NCI-H1694 (cell line): ENCODE measurements around the gene RPS3A.
"Not testable (repeated sequence)": the region's sequence is repeated elsewhere in the genome, so short reads cannot be mapped to it uniquely, and the experiment has no call there.

ENCODE experiments used
- DNase-seq: peaks from one replicate; lab custom pipeline; 2025; lab: John Stamatoyannopoulos, UW

Gene RPS3A

GRCh38 chr4:151114986-151115385 lies 15.6 kb downstream of the RPS3A start:
- DNase-seq = no peak

GRCh38 chr4:151117371-151117962 lies 18.0 kb downstream of the RPS3A start:
- DNase-seq = peak; percentile 69

GRCh38 chr4:151129796-151130195 lies 30.4 kb downstream of the RPS3A start:
- no peak for DNase-seq

- DNase-seq = no peak
These were observed 33.9 kb downstream of the RPS3A start for GRCh38 chr4:151133311-151133710.

- DNase-seq = not testable (repeated sequence)
These were observed 36.6 kb downstream of the RPS3A start for GRCh38 chr4:151136048-151136447.

- DNase-seq = no peak
These were observed 40.4 kb downstream of the RPS3A start for GRCh38 chr4:151139814-151140213.

GRCh38 chr4:151142758-151143157 lies 43.3 kb downstream of the RPS3A start:
- no peak for DNase-seq

- no peak for DNase-seq
These were observed 43.7 kb downstream of the RPS3A start for GRCh38 chr4:151143162-151143561.

GRCh38 chr4:151143811-151144210 lies 44.4 kb downstream of the RPS3A start:
- no peak for DNase-seq

- no peak for DNase-seq
These were observed 45.1 kb downstream of the RPS3A start for GRCh38 chr4:151144329-151145072.

- DNase-seq = no peak
These were observed 47.6 kb downstream of the RPS3A start for GRCh38 chr4:151147000-151147399.

- DNase-seq = no peak
These were observed 48.8 kb downstream of the RPS3A start for GRCh38 chr4:151148261-151148660.

- no peak for DNase-seq
These were observed 51.6 kb downstream of the RPS3A start for GRCh38 chr4:151150821-151151580.

GRCh38 chr4:151152028-151152427 lies 52.6 kb downstream of the RPS3A start:
- no peak for DNase-seq

- no peak for DNase-seq
These were observed 54.2 kb downstream of the RPS3A start for GRCh38 chr4:151153585-151153984.
